HepG2 (cell line): Measurements from ENCODE around the gene COG4. TPM values are rescaled to one million over a fixed set of nuclear protein-coding genes. Genes with fewer than 3 reads are reported as not detected.

Source experiments
- AFF4 ChIP-seq: sonication (generic); formaldehyde crosslinking; IDR thresholded peaks from 2 replicates; pipeline ENCODE4 v1.4.0; 2020; ENCODE audit warnings: missing genetic modification reagents
- EED ChIP-seq: sonication (generic); formaldehyde crosslinking; IDR thresholded peaks from 2 replicates; pipeline ENCODE4 v1.5.0; 2020; ENCODE audit warnings: mild to moderate bottlenecking, missing genetic modification reagents
- FLYWCH1 ChIP-seq: sonication (generic); formaldehyde crosslinking; IDR thresholded peaks from 2 replicates; pipeline ENCODE4 v1.8.1; 2023; ENCODE audit warnings: mild to moderate bottlenecking, missing genetic modification reagents
- FOXK1 ChIP-seq: sonication (generic); formaldehyde crosslinking; IDR thresholded peaks from 2 replicates; pipeline ENCODE4 v1.4.0; 2020; ENCODE audit warnings: low read depth, missing genetic modification reagents, borderline replicate concordance
- FOXO1 ChIP-seq: sonication (generic); formaldehyde crosslinking; IDR thresholded peaks from 2 replicates; pipeline ENCODE4 v1.4.0; 2020; ENCODE audit warnings: missing genetic modification reagents
- HNRNPL ChIP-seq: fragments of 200-400 bp; formaldehyde crosslinking; IDR thresholded peaks from 2 replicates; pipeline ENCODE4 v1.6.1; 2017; ENCODE audit warnings: mild to moderate bottlenecking, low read depth, low read length
- HOXD1 ChIP-seq: sonication (generic); formaldehyde crosslinking; IDR thresholded peaks from 2 replicates; pipeline ENCODE4 v1.5.0; 2020; ENCODE audit warnings: missing genetic modification reagents
- KLF12 ChIP-seq: sonication (generic); formaldehyde crosslinking; IDR thresholded peaks from 2 replicates; pipeline ENCODE4 v1.4.0; 2020; ENCODE audit warnings: missing genetic modification reagents, borderline replicate concordance
- KMT2A ChIP-seq: sonication (generic); formaldehyde crosslinking; IDR thresholded peaks from 2 replicates; pipeline ENCODE4 v1.4.0; 2020; ENCODE audit warnings: missing genetic modification reagents
- MAFK ChIP-seq, 2 experiments: IDR thresholded peaks in 1 of 2; conservative IDR thresholded peaks in 1 of 2; 2 replicates each; pipeline ENCODE4 v1.6.1; 2011; ENCODE audit warnings: improper control_type of control experiment in 2 of 2, low read length in 2 of 2
- MXD3 ChIP-seq: IDR thresholded peaks from 2 replicates; pipeline ENCODE4 v1.6.1; 2016; ENCODE audit warnings: mild to moderate bottlenecking, missing biosample characterization, missing genetic modification reagents
- POLR2AphosphoS5 ChIP-seq: IDR thresholded peaks from 2 replicates; pipeline ENCODE4 v1.6.1; 2012; ENCODE audit warnings: low read depth, low read length
- SIX1 ChIP-seq: sonication (generic); formaldehyde crosslinking; IDR thresholded peaks from 2 replicates; pipeline ENCODE4 v1.4.0; 2020; ENCODE audit warnings: missing genetic modification reagents, borderline replicate concordance
- SNAPC2 ChIP-seq: sonication (generic); formaldehyde crosslinking; IDR thresholded peaks from 2 replicates; pipeline ENCODE4 v1.8.1; 2022; ENCODE audit warnings: mild to moderate bottlenecking, missing genetic modification reagents
- XBP1 ChIP-seq: sonication (generic); formaldehyde crosslinking; IDR thresholded peaks from 2 replicates; pipeline ENCODE4 v1.5.0; 2020; ENCODE audit warnings: missing genetic modification reagents
- ZBTB7B ChIP-seq: sonication (generic); formaldehyde crosslinking; IDR thresholded peaks from 2 replicates; pipeline ENCODE4 v1.4.0; 2020; ENCODE audit warnings: missing genetic modification reagents
- ZBTB8A ChIP-seq: sonication (generic); formaldehyde crosslinking; IDR thresholded peaks from 2 replicates; pipeline ENCODE4 v1.4.0; 2020; ENCODE audit warnings: mild to moderate bottlenecking, low read depth, missing genetic modification reagents, borderline replicate concordance
- ZFP37 ChIP-seq: sonication (generic); formaldehyde crosslinking; IDR thresholded peaks from 2 replicates; pipeline ENCODE4 v1.4.0; 2020; ENCODE audit warnings: missing genetic modification reagents, borderline replicate concordance
- ZNF143 ChIP-seq: sonication (generic); formaldehyde crosslinking; IDR thresholded peaks from 2 replicates; pipeline ENCODE4 v1.4.0; 2020; ENCODE audit warnings: missing genetic modification reagents
- ZNF230 ChIP-seq: sonication (generic); formaldehyde crosslinking; IDR thresholded peaks from 2 replicates; pipeline ENCODE4 v1.4.0; 2020; ENCODE audit warnings: mild to moderate bottlenecking, missing genetic modification reagents
- ZNF24 ChIP-seq: fragments of 450-650 bp; IDR thresholded peaks from 2 replicates; pipeline ENCODE4 v1.6.1; 2017; ENCODE audit warnings: antibody characterized with exemption, mild to moderate bottlenecking
- ZNF362 ChIP-seq: sonication (generic); formaldehyde crosslinking; IDR thresholded peaks from 2 replicates; pipeline ENCODE4 v1.4.0; 2020; ENCODE audit warnings: missing genetic modification reagents, mild to moderate bottlenecking, borderline replicate concordance
- ZNF749 ChIP-seq: sonication (generic); formaldehyde crosslinking; IDR thresholded peaks from 2 replicates; pipeline ENCODE4 v1.8.0; 2022; ENCODE audit warnings: mild to moderate bottlenecking, missing genetic modification reagents, moderate library complexity, borderline replicate concordance
- polyA plus RNA-seq, 8 experiments: library from polyadenylated mRNA; depleted of rRNA in 3 of 8; stranded (reverse) in 7 of 8; unstranded in 1 of 8; fragments of >200 nt; fragmentation: Illumina TruSeq in 4 of 8; extraction: Trizol in 4 of 8; gene quantifications; 2 replicates each; pipeline versions ENCODE4 v1.2.1 to v1.2.3, GENCODE V29; 2011 to 2016; ENCODE audit warnings: low read depth in 4 of 8, missing spikeins in 1 of 8, mixed read lengths in 1 of 8; ENCODE audit not compliant: insufficient read depth in 1 of 8
- total RNA-seq, 5 experiments: library from RNA; depleted of rRNA; stranded (reverse); fragments of >200 nt; fragmentation: Illumina TruSeq; extraction: Trizol; gene quantifications; 2 replicates each; pipeline ENCODE4 v1.2.3, GENCODE V29; 2016; ENCODE audit warnings: low read depth in 1 of 5

Gene COG4
- total and polyA plus RNA-seq, 2 of the 13 experiments (the other 11 are each of a cell fraction or from before 2014, with no cell fraction given) = 51.1 to 73.8 TPM

- TF ChIP-seq MAFK (conservative IDR thresholded peaks at IDR 0.05 in 1 of 2, IDR thresholded peaks at IDR 0.05 in 1 of 2; ENCODE audit: low read length in 2 of 2) (no peak), KMT2A (CRISPR knock-in tag) (peak; percentile 58; the same call in 1 of the 2 replicates), HNRNPL (0 out of 2 replicates have a peak, but pooled peaks have one; percentile 53), FOXO1 (CRISPR knock-in tag) (peak; percentile 19; the same call in 1 of the 2 replicates), AFF4 (no peak; the same call in 1 of the 2 replicates), SNAPC2 (CRISPR knock-in tag) (0 out of 2 replicates have a peak, but pooled peaks have one; percentile 61), ZNF143 (CRISPR knock-in tag) (0 out of 2 replicates have a peak, but pooled peaks have one; percentile 33), ZBTB8A (CRISPR knock-in tag) (no peak), FOXK1 (peak; percentile 53; the same call in 1 of the 2 replicates), EED (CRISPR knock-in tag) (no peak), ZNF230 (CRISPR knock-in tag) (no peak), HOXD1 (CRISPR knock-in tag) (0 out of 2 replicates have a peak, but pooled peaks have one; percentile 25), KLF12 (peak; percentile 33; the same call in 1 of the 2 replicates), XBP1 (CRISPR knock-in tag) (0 out of 2 replicates have a peak, but pooled peaks have one; percentile 70), MXD3 (CRISPR knock-in tag) (peak; percentile 77; the same call in 1 of the 2 replicates), ZNF362 (CRISPR knock-in tag) (no peak; the same call in 1 of the 2 replicates), ZFP37 (CRISPR knock-in tag) (peak; percentile 38; the same call in 1 of the 2 replicates), FLYWCH1 (CRISPR knock-in tag) (peak; percentile 90), ZNF749 (0 out of 2 replicates have a peak, but pooled peaks have one; percentile 68), SIX1 (CRISPR knock-in tag) (no peak; the same call in 1 of the 2 replicates), ZBTB7B (CRISPR knock-in tag) (0 out of 2 replicates have a peak, but pooled peaks have one; percentile 63), POLR2AphosphoS5 (peak; percentile 96), ZNF24 (peak; percentile 63)
Observed at GRCh38 chr16:70523743-70524398, 517 bp upstream of the COG4 start, which contains the start of gene SF3B3 (continued).
